ENCODE data around the gene TMEM80. TPM values are rescaled to one million over a fixed set of nuclear protein-coding genes. Genes with fewer than 3 reads are reported as not detected.

The TMEM80 gene
- total RNA-seq, 1 experiment from 2014 or later: 17.6 TPM

DNA sequence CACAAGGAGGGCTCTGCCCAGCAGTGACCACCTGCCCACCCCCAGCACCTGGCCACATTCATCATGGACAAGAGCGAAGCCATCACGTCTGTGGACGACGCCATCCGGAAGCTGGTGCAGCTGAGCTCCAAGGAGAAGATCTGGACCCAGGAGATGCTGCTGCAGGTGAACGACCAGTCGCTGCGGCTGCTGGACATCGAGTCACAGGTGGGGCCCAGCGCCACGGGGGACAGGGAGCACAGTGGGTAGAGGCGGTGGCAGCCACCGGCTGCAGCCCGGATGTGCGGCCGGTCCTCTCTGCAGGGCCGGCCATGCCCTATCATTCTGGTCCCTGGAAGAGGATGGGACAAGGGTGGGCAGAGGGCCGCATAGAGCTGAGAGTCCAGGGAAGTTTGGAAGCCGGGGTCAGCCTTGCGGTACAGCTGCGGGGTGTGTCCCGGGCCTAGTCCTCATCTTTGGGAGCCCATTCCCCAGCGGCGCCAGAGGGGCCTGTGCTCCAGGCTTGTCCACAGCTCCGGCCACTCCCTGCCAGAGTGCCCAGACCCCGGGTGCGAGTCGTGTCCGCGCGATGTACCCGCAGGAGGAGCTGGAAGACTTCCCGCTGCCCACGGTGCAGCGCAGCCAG, 24.5 kb downstream of the TMEM80 start:
- no peak for TF ChIP-seq EZH2 (IDR thresholded peaks at IDR 0.05; ENCODE audit: borderline replicate concordance, low read depth, low read length, poor library complexity, severe bottlenecking)
- TF ChIP-seq, protein P1, sequence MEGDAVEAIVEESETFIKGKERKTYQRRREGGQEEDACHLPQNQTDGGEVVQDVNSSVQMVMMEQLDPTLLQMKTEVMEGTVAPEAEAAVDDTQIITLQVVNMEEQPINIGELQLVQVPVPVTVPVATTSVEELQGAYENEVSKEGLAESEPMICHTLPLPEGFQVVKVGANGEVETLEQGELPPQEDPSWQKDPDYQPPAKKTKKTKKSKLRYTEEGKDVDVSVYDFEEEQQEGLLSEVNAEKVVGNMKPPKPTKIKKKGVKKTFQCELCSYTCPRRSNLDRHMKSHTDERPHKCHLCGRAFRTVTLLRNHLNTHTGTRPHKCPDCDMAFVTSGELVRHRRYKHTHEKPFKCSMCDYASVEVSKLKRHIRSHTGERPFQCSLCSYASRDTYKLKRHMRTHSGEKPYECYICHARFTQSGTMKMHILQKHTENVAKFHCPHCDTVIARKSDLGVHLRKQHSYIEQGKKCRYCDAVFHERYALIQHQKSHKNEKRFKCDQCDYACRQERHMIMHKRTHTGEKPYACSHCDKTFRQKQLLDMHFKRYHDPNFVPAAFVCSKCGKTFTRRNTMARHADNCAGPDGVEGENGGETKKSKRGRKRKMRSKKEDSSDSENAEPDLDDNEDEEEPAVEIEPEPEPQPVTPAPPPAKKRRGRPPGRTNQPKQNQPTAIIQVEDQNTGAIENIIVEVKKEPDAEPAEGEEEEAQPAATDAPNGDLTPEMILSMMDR (conservative IDR thresholded peaks at IDR 0.05; ENCODE audit: low read depth, low read length): no peak
- Histone ChIP-seq H3K4me3 (ENCODE audit: low read depth, low read length, poor library complexity, severe bottlenecking) (no peak overlapping the region), H3K9me3 (ENCODE audit: low read depth, low read length, poor library complexity, severe bottlenecking) (no peaks in the 10 kb centered on the region), H3K27ac (ENCODE audit: low read depth, low read length, poor library complexity, severe bottlenecking) (no peak overlapping the region), H3K4me1 (ENCODE audit: insufficient read depth, low read length, poor library complexity, severe bottlenecking) (no peaks in the 10 kb centered on the region), H3K36me3 (ENCODE audit: insufficient read depth, low read length, poor library complexity, severe bottlenecking) (no peaks in the 10 kb centered on the region), H3K27me3 (replicated peaks; ENCODE audit: insufficient read depth, low read depth, low read length, poor library complexity) (peaks cover 32% of the 10 kb centered on the region)
- ChIA-PET CTCF (interaction anchor here (0.6 kb wide), 1 partner anchor 8 kb away, joined by 3 read pairs; no protein-coding TSS in a partner anchor), POLR2A (ENCODE audit: low non-redundant PET) (no interaction called here)
- no TSS peak for BruUV-seq (replicated peaks)
- no peak for DNase-seq (ENCODE audit: low spot score)
- intact Hi-C loops (cut with micrococcal nuclease; ENCODE audit: unreplicated experiment): loop anchor here (5.0 to 10.0 kb wide), 2 partner anchors 58 to 165 kb away; no protein-coding TSS in a partner anchor

DNA sequence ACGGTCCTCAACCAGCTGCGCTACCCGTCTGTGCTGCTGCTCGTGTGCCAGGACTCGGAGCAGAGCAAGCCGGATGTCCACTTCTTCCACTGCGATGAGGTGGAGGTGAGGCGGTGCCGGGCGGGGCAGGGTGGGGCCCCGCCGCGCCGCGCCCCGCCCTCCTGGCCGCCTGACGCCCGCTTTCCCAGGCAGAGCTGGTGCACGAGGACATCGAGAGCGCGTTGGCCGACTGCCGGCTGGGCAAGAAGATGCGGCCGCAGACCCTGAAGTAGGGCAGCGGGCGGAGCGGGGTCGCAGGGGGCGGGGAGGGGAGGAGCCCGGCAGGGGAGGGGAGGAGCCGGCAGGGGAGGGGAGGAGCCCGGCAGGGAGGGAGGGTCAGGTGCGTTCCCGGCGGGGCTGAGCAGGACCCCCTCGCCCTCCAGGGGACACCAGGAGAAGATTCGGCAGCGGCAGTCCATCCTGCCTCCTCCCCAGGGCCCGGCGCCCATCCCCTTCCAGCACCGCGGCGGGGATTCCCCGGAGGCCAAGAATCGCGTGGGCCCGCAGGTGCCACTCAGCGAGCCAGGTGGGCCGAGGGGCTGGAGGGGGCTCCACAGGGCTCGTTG, 25.1 kb downstream of the TMEM80 start:
- TF ChIP-seq EZH2 (IDR thresholded peaks at IDR 0.05; ENCODE audit: borderline replicate concordance, low read depth, low read length, poor library complexity, severe bottlenecking): no peak
- TF ChIP-seq, protein P1 (conservative IDR thresholded peaks at IDR 0.05; ENCODE audit: low read depth, low read length): no peak
- Histone ChIP-seq H3K4me3 (ENCODE audit: low read depth, low read length, poor library complexity, severe bottlenecking) (no peak overlapping the region), H3K9me3 (ENCODE audit: low read depth, low read length, poor library complexity, severe bottlenecking) (no peaks in the 10 kb centered on the region), H3K36me3 (ENCODE audit: insufficient read depth, low read length, poor library complexity, severe bottlenecking) (no peaks in the 10 kb centered on the region), H3K27me3 (replicated peaks; ENCODE audit: insufficient read depth, low read depth, low read length, poor library complexity) (peaks cover 38% of the 10 kb centered on the region), H3K4me1 (ENCODE audit: insufficient read depth, low read length, poor library complexity, severe bottlenecking) (no peaks in the 10 kb centered on the region), H3K27ac (ENCODE audit: low read depth, low read length, poor library complexity, severe bottlenecking) (no peak overlapping the region)
- CTCF ChIA-PET: interaction anchor here (0.6 kb wide), 1 partner anchor 8 kb away, joined by 3 read pairs; no protein-coding TSS in a partner anchor
- no peak for DNase-seq (ENCODE audit: low spot score)
- intact Hi-C loops (cut with micrococcal nuclease; ENCODE audit: unreplicated experiment): loop anchor here (5.0 to 10.0 kb wide), 2 partner anchors 58 to 166 kb away; no protein-coding TSS in a partner anchor
- POLR2A ChIA-PET (ENCODE audit: low non-redundant PET): no interaction called here
- BruUV-seq (replicated peaks): no TSS peak

DNA sequence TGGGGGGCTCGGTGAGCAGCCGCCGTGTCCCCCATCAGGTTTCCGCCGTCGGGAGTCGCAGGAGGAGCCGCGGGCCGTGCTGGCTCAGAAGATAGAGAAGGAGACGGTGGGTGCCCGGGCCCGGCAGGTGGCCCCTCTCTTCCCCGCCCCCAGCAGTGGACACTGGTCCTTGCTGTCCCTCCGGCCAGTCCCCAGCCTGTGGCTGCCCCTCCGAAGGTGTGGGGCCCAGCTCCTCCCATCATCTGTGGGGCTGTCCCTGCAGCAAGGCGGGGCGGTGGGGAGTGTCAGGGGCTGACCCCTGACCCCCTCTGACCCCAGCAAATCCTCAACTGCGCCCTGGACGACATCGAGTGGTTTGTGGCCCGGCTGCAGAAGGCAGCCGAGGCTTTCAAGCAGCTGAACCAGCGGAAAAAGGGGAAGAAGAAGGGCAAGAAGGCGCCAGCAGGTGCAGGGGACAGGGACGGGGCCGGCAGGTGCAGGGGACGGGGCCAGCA, 25.7 kb downstream of the TMEM80 start:
- Histone ChIP-seq H3K27ac (ENCODE audit: low read depth, low read length, poor library complexity, severe bottlenecking) (no peak overlapping the region), H3K4me3 (ENCODE audit: low read depth, low read length, poor library complexity, severe bottlenecking) (no peak overlapping the region), H3K36me3 (ENCODE audit: insufficient read depth, low read length, poor library complexity, severe bottlenecking) (no peaks in the 10 kb centered on the region), H3K4me1 (ENCODE audit: insufficient read depth, low read length, poor library complexity, severe bottlenecking) (no peaks in the 10 kb centered on the region), H3K27me3 (replicated peaks; ENCODE audit: insufficient read depth, low read depth, low read length, poor library complexity) (peaks cover 40% of the 10 kb centered on the region), H3K9me3 (ENCODE audit: low read depth, low read length, poor library complexity, severe bottlenecking) (no peaks in the 10 kb centered on the region)
- no peak for DNase-seq (ENCODE audit: low spot score)
- intact Hi-C loops (cut with micrococcal nuclease; ENCODE audit: unreplicated experiment): loop anchor here (5.0 to 10.0 kb wide), 2 partner anchors 59 to 166 kb away; no protein-coding TSS in a partner anchor
- BruUV-seq (replicated peaks): no TSS peak
- TF ChIP-seq EZH2 (IDR thresholded peaks at IDR 0.05; ENCODE audit: borderline replicate concordance, low read depth, low read length, poor library complexity, severe bottlenecking): peak; percentile 48
- TF ChIP-seq, protein P1 (conservative IDR thresholded peaks at IDR 0.05; ENCODE audit: low read depth, low read length): no peak
- CTCF ChIA-PET: no interaction called here
- POLR2A ChIA-PET (ENCODE audit: low non-redundant PET): no interaction called here
